ENCODE measurements around the gene LRFN2.

- TF ChIP-seq, protein P1, sequence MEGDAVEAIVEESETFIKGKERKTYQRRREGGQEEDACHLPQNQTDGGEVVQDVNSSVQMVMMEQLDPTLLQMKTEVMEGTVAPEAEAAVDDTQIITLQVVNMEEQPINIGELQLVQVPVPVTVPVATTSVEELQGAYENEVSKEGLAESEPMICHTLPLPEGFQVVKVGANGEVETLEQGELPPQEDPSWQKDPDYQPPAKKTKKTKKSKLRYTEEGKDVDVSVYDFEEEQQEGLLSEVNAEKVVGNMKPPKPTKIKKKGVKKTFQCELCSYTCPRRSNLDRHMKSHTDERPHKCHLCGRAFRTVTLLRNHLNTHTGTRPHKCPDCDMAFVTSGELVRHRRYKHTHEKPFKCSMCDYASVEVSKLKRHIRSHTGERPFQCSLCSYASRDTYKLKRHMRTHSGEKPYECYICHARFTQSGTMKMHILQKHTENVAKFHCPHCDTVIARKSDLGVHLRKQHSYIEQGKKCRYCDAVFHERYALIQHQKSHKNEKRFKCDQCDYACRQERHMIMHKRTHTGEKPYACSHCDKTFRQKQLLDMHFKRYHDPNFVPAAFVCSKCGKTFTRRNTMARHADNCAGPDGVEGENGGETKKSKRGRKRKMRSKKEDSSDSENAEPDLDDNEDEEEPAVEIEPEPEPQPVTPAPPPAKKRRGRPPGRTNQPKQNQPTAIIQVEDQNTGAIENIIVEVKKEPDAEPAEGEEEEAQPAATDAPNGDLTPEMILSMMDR (IDR thresholded peaks at IDR 0.05; ENCODE audit: poor library complexity), result no peak
- TF ChIP-seq EZH2phosphoT487 (IDR thresholded peaks at IDR 0.05; ENCODE audit: low read depth, severe bottlenecking, unreplicated experiment), result no peak
Measured at GRCh38 chr6:40391851-40392517, 195.2 kb downstream of the LRFN2 start.

Measured in hepatocyte (in vitro differentiated cells).